GM03348 (cell line): Measurements from ENCODE around the gene IER2.

Experiments used
- DNase-seq: peaks from one replicate; pipeline ENCODE4 v3.0.0; 2012; ENCODE audit warnings: low spot score

IER2 gene

GRCh38 chr19:13150187-13150930, at the start of gene IER2, which contains the start of gene STX10:
Gene IER2, plus strand, starts transcription at chr19:13150411. Its CDS starts 2,776 bp downstream, at chr19:13153187.
Gene STX10, minus strand, starts transcription at chr19:13150375. Its CDS starts 202 bp downstream, at chr19:13150173.
- peak; percentile 95 for DNase-seq

- no peak for DNase-seq
Observed at GRCh38 chr19:13100841-13101589, 49.2 kb upstream of the IER2 start.

GRCh38 chr19:13101590-13102415, 48.4 kb upstream of the IER2 start:
- DNase-seq: no peak

GRCh38 chr19:13102416-13102665, 47.9 kb upstream of the IER2 start:
- DNase-seq: no peak

- DNase-seq: peak; percentile 67
Observed at GRCh38 chr19:13102666-13103580, 47.3 kb upstream of the IER2 start, which contains the start of gene LYL1. Gene LYL1, minus strand, starts transcription at chr19:13102858. Its CDS starts 1,687 bp downstream, at chr19:13101171.

- DNase-seq: no peak
Observed at GRCh38 chr19:13103581-13104359, 46.4 kb upstream of the IER2 start.

- no peak for DNase-seq
Observed at GRCh38 chr19:13104360-13104847, 45.8 kb upstream of the IER2 start.

- no peak for DNase-seq
Observed at GRCh38 chr19:13104848-13105711, 45.1 kb upstream of the IER2 start.

- DNase-seq: no peak
Observed at GRCh38 chr19:13109361-13110098, 40.7 kb upstream of the IER2 start.

- no peak for DNase-seq
Observed at GRCh38 chr19:13110099-13110610, 40.1 kb upstream of the IER2 start.

- no peak for DNase-seq
Observed at GRCh38 chr19:13112555-13112954, 37.7 kb upstream of the IER2 start.

- no peak for DNase-seq
Observed at GRCh38 chr19:13115936-13116281, 34.3 kb upstream of the IER2 start.

- peak; percentile 93 for DNase-seq
Observed at GRCh38 chr19:13116282-13117175, 33.7 kb upstream of the IER2 start, which contains the start of gene TRMT1. Gene TRMT1, minus strand, starts transcription at chr19:13116740. Its CDS starts 341 bp downstream, at chr19:13116399.

GRCh38 chr19:13117176-13117771, 32.9 kb upstream of the IER2 start:
- no peak for DNase-seq

GRCh38 chr19:13117772-13118423, 32.3 kb upstream of the IER2 start, which contains the start of gene NACC1:
Gene NACC1, plus strand, starts transcription at chr19:13118264. Its CDS starts 16,944 bp downstream, at chr19:13135208.
- peak; percentile 99 for DNase-seq

GRCh38 chr19:13118424-13119193, 31.6 kb upstream of the IER2 start:
- peak; percentile 73 for DNase-seq
